A549 (cell line): Measurements from ENCODE around the gene RRAS2. TPM values are rescaled to one million over a fixed set of nuclear protein-coding genes. Genes with fewer than 3 reads are reported as not detected.

Experiments used
- ATAC-seq, 2 experiments: fragments of 200-7000 bp in 1 of 2; fragments of >200 bp in 1 of 2; cut with Nextera tagmentation in 1 of 2; cut with Tn5 transposase in 1 of 2; 3 replicates each; pipeline versions ENCODE4 v1.8.0 to v1.9.1; 2018 to 2020; ENCODE audit warnings: mild to moderate bottlenecking in 1 of 2, moderate library complexity in 1 of 2
- CTCF ChIA-PET: fragments of 300-600 bp; sonication (Branson Sonifier 250); formaldehyde crosslinking; extraction: SDS; loops from one replicate; lab custom pipeline; 2021; ENCODE audit warnings: antibody characterized with exemption, inconsistent platforms; lab: Yijun Ruan, JAX
- POLR2A ChIA-PET: fragments of 350-600 bp; formaldehyde crosslinking; extraction: SDS; loops from one replicate; lab custom pipeline; 2021; ENCODE audit warnings: antibody characterized with exemption, inconsistent platforms; lab: Yijun Ruan, JAX
- DNase-seq, 2 experiments: peaks; one replicate each; pipeline versions ENCODE4 v3.0.0 to v3.0.0-alpha.2; 2011 to 2016; ENCODE audit warnings: low read depth in 1 of 2, low spot score in 1 of 2
- FAIRE-seq: peaks from 2 replicates; lab custom pipeline; 2011; peaks lifted over from hg19 to GRCh38; lab: Jason Lieb, UNC
- H3K27ac ChIP-seq, 2 experiments: fragments of >200 bp; sonication (Bioruptor Twin); formaldehyde crosslinking; 3 replicates each; pipeline ENCODE4 v1.5.1; 2016 to 2017
- H3K4me1 ChIP-seq: fragments of >200 bp; sonication (Bioruptor Twin); formaldehyde crosslinking; 3 replicates; pipeline ENCODE4 v1.6.1; 2016
- H3K4me2 ChIP-seq: fragments of >200 bp; sonication (Bioruptor Twin); formaldehyde crosslinking; 3 replicates; pipeline ENCODE4 v1.6.1; 2016
- H3K4me3 ChIP-seq: fragments of >200 bp; sonication (Bioruptor Twin); formaldehyde crosslinking; 3 replicates; pipeline ENCODE4 v1.5.1; 2016
- H3K9me3 ChIP-seq: fragments of >200 bp; sonication (Bioruptor Twin); formaldehyde crosslinking; 3 replicates; pipeline ENCODE4 v1.6.1; 2016
- ATOH8 ChIP-seq: fragments of 250-450 bp; sonication (Bioruptor Pico); IDR thresholded peaks from 2 replicates; pipeline ENCODE4 v1.5.0; 2020; ENCODE audit warnings: low read depth, mild to moderate bottlenecking, moderate library complexity
- CHD2 ChIP-seq: fragments of 150-350 bp; IDR thresholded peaks from 2 replicates; pipeline ENCODE4 v1.6.1; 2014; ENCODE audit warnings: low read length; ENCODE audit not compliant: partially characterized antibody
- CHD4 ChIP-seq: fragments of 200-600 bp; sonication (generic); IDR thresholded peaks from 2 replicates; pipeline ENCODE4 v1.6.1; 2016; ENCODE audit warnings: antibody characterized with exemption, mild to moderate bottlenecking, borderline replicate concordance
- CTCF ChIP-seq: fragments of >200 bp; sonication (Bioruptor Twin); formaldehyde crosslinking; IDR thresholded peaks from 3 replicates; pipeline ENCODE4 v1.5.1; 2016
- FOSB ChIP-seq: fragments of 250-450 bp; sonication (Bioruptor Pico); IDR thresholded peaks from 2 replicates; pipeline ENCODE4 v1.5.0; 2020; ENCODE audit warnings: mild to moderate bottlenecking, moderate library complexity
- HOXA7 ChIP-seq: fragments of 250-450 bp; sonication (Bioruptor Pico); IDR thresholded peaks from 2 replicates; pipeline ENCODE4 v1.5.0; 2020; ENCODE audit warnings: mild to moderate bottlenecking, moderate library complexity
- HOXB5 ChIP-seq: fragments of 250-450 bp; sonication (Bioruptor Pico); IDR thresholded peaks from 2 replicates; pipeline ENCODE4 v1.5.0; 2020; ENCODE audit warnings: mild to moderate bottlenecking, moderate library complexity
- JUN ChIP-seq, 2 experiments: fragments of >200 bp; sonication (Bioruptor Twin); formaldehyde crosslinking; IDR thresholded peaks; 2 replicates in 1 of 2; 3 replicates in 1 of 2; pipeline ENCODE4 v1.6.1; 2016 to 2017
- KDM5A ChIP-seq: fragments of 200-600 bp; sonication (generic); IDR thresholded peaks from 2 replicates; pipeline ENCODE4 v1.6.1; 2016; ENCODE audit warnings: antibody characterized with exemption, mild to moderate bottlenecking
- MAX ChIP-seq: IDR thresholded peaks from 2 replicates; pipeline ENCODE4 v1.6.1; 2012
- MAZ ChIP-seq: fragments of 150-350 bp; IDR thresholded peaks from 2 replicates; pipeline ENCODE4 v1.6.1; 2014; ENCODE audit warnings: antibody characterized with exemption, low read depth, low read length, borderline replicate concordance
- NPAS2 ChIP-seq: fragments of 250-450 bp; sonication (Bioruptor Pico); IDR thresholded peaks from 2 replicates; pipeline ENCODE4 v1.8.0; 2022; ENCODE audit warnings: mild to moderate bottlenecking, moderate library complexity, borderline replicate concordance
- PHF8 ChIP-seq: fragments of 200-600 bp; sonication (generic); IDR thresholded peaks from 2 replicates; pipeline ENCODE4 v1.6.1; 2016; ENCODE audit warnings: low read depth, mild to moderate bottlenecking, antibody characterized with exemption, moderate library complexity, borderline replicate concordance
- POLR2A ChIP-seq: IDR thresholded peaks from 2 replicates; pipeline ENCODE4 v1.6.1; 2012; ENCODE audit warnings: mild to moderate bottlenecking, low read length
- RAD21 ChIP-seq, 2 experiments: fragments of >200 bp in 1 of 2; sonication (Bioruptor Twin) in 1 of 2; formaldehyde crosslinking in 1 of 2; IDR thresholded peaks in 1 of 2; conservative IDR thresholded peaks in 1 of 2; 2 replicates in 1 of 2; 3 replicates in 1 of 2; pipeline ENCODE4 v1.6.1; 2012 to 2018; ENCODE audit warnings: inconsistent platforms in 1 of 2
- RCOR1 ChIP-seq: fragments of 150-350 bp; IDR thresholded peaks from 2 replicates; pipeline ENCODE4 v1.6.1; 2014; ENCODE audit warnings: antibody characterized with exemption, low read length, low read depth
- SMC3 ChIP-seq: fragments of >200 bp; sonication (Bioruptor Twin); formaldehyde crosslinking; IDR thresholded peaks from 3 replicates; pipeline ENCODE4 v1.6.1; 2018; ENCODE audit warnings: inconsistent platforms
- TFCP2L1 ChIP-seq: fragments of 250-450 bp; sonication (Bioruptor Pico); IDR thresholded peaks from 2 replicates; pipeline ENCODE4 v1.5.0; 2021; ENCODE audit warnings: mild to moderate bottlenecking
- TP53 ChIP-seq: fragments of 250-450 bp; sonication (Bioruptor Pico); IDR thresholded peaks from 2 replicates; pipeline ENCODE4 v1.5.0; 2021; ENCODE audit warnings: mild to moderate bottlenecking, moderate library complexity
- USF2 ChIP-seq: fragments of 450-650 bp; IDR thresholded peaks from 2 replicates; pipeline ENCODE4 v1.6.1; 2014; ENCODE audit warnings: antibody characterized with exemption
- ZSCAN20 ChIP-seq: fragments of 250-450 bp; sonication (Bioruptor Pico); IDR thresholded peaks from 2 replicates; pipeline ENCODE4 v1.8.0; 2022; ENCODE audit warnings: mild to moderate bottlenecking, moderate library complexity
- WGBS: methylation state at CpG from one replicate; pipeline ENCODE4 v1.1.6; 2017; ENCODE audit errors: missing lambda C conversion rate; 5-methylcytosine and 5-hydroxymethylcytosine counted together
- polyA plus RNA-seq, 4 experiments: library from polyadenylated mRNA; depleted of rRNA in 3 of 4; stranded (reverse); fragments of >200 nt; fragmentation: RNase III in 1 of 4; extraction: RNeasy Plus Mini Kit Qiagen cat#74134 plus additional on column Dnase treatment in 1 of 4; gene quantifications; 2 replicates in 3 of 4; 3 replicates in 1 of 4; pipeline ENCODE4 v1.2.3, GENCODE V29; 2011 to 2017

The RRAS2 gene
- polyA plus RNA-seq, 2 of the 4 experiments (the other 2 are of a cell fraction) = 37.9 to 48.2 TPM

GRCh38 chr11:14300661-14301304 lies 58.2 kb downstream of the RRAS2 start:
- Histone ChIP-seq H3K4me3 (no peak overlapping the region), H3K9me3 (no peaks in the 10 kb centered on the region), H3K4me1 (peaks cover 7% of the 10 kb centered on the region; the same call in 2 of the 3 replicates), H3K27ac (peak overlapping the region in 1 of 2 experiments; percentile 65; a peak in 3 of 6 replicates), H3K4me2 (peak overlapping the region; percentile 43)
- TF ChIP-seq ATOH8 (no peak), TP53 (no peak), RCOR1 (no peak), SMC3 (peak; percentile 90), RAD21 (conservative IDR thresholded peaks at IDR 0.05 in 1 of 2, IDR thresholded peaks at IDR 0.05 in 1 of 2) (peak; percentile 92 to 96), NPAS2 (CRISPR knock-in tag) (no peak), CTCF (peak; percentile 91), USF2 (no peak), CHD4 (no peak), CHD2 (no peak), FOSB (CRISPR knock-in tag) (no peak), MAZ (no peak)
- ATAC-seq = peak; percentile 97 to 98
- peak; percentile 91 for FAIRE-seq
- POLR2A ChIA-PET = interaction anchor here (1.0 to 1.5 kb wide), 5 partner anchors 9 to 155 kb away, joined by 3 to 10 read pairs (median 6); no protein-coding TSS in a partner anchor
- peak; percentile 69 to 75 for DNase-seq
- CTCF ChIA-PET = interaction anchor here (0.6 to 14.0 kb wide), 57 partner anchors 8 to 1930 kb away, joined by 3 to 258 read pairs (median 6); no protein-coding TSS in a partner anchor
- 29% methylated on average over 6 of the region's 6 CpGs for WGBS

GRCh38 chr11:14299921-14300320 lies 59.1 kb downstream of the RRAS2 start:
- POLR2A ChIA-PET = interaction anchor here (1.2 kb wide), 1 partner anchor 156 kb away, joined by 8 read pairs; no protein-coding TSS in a partner anchor
- peaks cover 7% of the 10 kb centered on the region; the same call in 2 of the 3 replicates for H3K4me1 ChIP-seq
- ATAC-seq (no peak), FAIRE-seq (no peak), DNase-seq (no peak)
- H3K9me3 ChIP-seq = no peaks in the 10 kb centered on the region
- 92% methylated on average over 1 of the region's 1 CpG for WGBS
- H3K4me3 ChIP-seq = no peak overlapping the region
- H3K27ac ChIP-seq = no peak overlapping the region
- CTCF ChIA-PET = interaction anchor here (0.7 to 14.0 kb wide), 31 partner anchors 9 to 239 kb away, joined by 3 to 258 read pairs (median 6); no protein-coding TSS in a partner anchor
- TF ChIP-seq TFCP2L1 (CRISPR knock-in tag) (no peak), KDM5A (no peak), USF2 (no peak), RCOR1 (no peak), JUN (IDR thresholded peaks at IDR 0.05) (no peak), ZSCAN20 (CRISPR knock-in tag) (no peak), PHF8 (no peak), MAZ (no peak), TP53 (no peak), MAX (no peak), HOXA7 (CRISPR knock-in tag) (no peak), HOXB5 (no peak), POLR2A (no peak)
- H3K4me2 ChIP-seq = no peak overlapping the region
